ENCODE data around the gene CARMIL3.

DNA sequence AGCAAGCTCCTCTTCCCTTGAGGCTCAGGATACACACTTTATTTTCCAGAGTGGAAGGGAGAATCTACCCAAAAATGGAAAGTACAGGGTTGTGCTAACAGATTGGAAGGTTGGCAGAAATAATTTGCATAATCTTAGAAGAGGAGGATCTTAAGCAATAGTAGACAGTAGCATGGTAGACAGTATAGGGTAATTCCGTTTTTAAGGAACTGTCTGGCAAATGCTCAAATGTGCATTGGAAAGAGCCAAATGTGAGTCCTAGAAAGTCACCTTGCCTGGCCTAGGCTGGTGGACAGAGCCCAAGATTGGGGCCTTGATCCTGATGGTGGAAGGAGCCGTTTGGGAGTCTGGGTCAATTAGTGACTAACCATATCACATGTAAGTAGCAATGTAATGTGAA, 13.1 kb upstream of the CARMIL3 start:
- TF ChIP-seq CTCF (IDR thresholded peaks at IDR 0.05) (no peak), POLR2A (IDR thresholded peaks at IDR 0.05) (no peak)

All from right lobe of liver (tissue), 4 donors.